ENCODE results near the gene TIPARP.

DNA sequence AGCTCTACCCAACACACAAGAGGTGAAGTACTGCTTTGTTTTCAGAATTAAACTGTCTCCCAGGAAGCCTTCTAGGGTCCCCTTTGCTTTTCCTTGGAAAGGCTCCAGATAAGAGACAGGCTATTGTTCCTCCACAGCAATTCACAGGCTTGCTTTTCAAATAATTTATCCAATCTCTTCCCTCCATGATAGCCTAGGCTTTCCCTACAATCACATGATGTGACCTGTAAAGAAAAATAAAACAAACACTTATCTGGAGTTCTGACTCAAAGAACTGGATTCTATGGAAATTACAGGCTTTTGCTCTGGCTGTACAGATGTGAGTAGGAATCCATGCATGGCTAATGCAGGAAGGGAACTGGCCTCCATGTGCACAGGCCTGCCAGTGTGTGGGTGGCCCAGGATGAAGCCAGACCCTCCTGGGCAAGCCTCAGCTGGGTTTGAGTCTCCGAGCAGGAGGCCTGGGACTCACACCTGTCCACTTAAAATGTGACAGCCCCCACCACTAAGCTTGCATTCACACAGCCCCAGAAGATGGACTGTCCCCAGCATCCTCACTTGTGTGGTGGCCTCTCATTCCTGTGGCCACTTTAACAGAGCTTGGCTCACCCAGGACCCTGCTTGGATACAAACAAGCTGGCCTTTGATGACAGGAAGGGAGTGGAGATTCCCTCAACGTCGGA lies 75.9 kb downstream of the TIPARP start:
- TF ChIP-seq, protein P1, sequence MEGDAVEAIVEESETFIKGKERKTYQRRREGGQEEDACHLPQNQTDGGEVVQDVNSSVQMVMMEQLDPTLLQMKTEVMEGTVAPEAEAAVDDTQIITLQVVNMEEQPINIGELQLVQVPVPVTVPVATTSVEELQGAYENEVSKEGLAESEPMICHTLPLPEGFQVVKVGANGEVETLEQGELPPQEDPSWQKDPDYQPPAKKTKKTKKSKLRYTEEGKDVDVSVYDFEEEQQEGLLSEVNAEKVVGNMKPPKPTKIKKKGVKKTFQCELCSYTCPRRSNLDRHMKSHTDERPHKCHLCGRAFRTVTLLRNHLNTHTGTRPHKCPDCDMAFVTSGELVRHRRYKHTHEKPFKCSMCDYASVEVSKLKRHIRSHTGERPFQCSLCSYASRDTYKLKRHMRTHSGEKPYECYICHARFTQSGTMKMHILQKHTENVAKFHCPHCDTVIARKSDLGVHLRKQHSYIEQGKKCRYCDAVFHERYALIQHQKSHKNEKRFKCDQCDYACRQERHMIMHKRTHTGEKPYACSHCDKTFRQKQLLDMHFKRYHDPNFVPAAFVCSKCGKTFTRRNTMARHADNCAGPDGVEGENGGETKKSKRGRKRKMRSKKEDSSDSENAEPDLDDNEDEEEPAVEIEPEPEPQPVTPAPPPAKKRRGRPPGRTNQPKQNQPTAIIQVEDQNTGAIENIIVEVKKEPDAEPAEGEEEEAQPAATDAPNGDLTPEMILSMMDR (IDR thresholded peaks at IDR 0.05; ENCODE audit: low read length): no peak
- TF ChIP-seq EZH2 (IDR thresholded peaks at IDR 0.05; ENCODE audit: borderline replicate concordance, low read length): no peak

Measured in OCI-LY1 (cell line).